ENCODE results near the gene RUNX1.

Gene RUNX1

GRCh38 chr21:34779860-34780259 lies 269.2 kb downstream of the RUNX1 start:
- Histone ChIP-seq H3K4me1 (ENCODE audit: control insufficient read depth, insufficient read depth, low read length, poor library complexity, severe bottlenecking) (no peaks in the 10 kb centered on the region), H3K36me3 (ENCODE audit: control insufficient read depth, insufficient read depth, low read length) (no peaks in the 10 kb centered on the region), H3K9me3 (ENCODE audit: control insufficient read depth, low read length) (no peaks in the 10 kb centered on the region), H3K4me3 (ENCODE audit: extremely low read depth, insufficient read depth, low read length, poor library complexity, severe bottlenecking) (no peak overlapping the region), H3K27ac (ENCODE audit: low read depth, low read length, severe bottlenecking) (no peak overlapping the region)
- 100% methylated on average over 1 of the region's 2 CpGs; no CpG with 5 or more reads in 1 of the 2 experiments for WGBS, 2 experiments (ENCODE audit: insufficient coverage in 2 of 2)

DNA sequence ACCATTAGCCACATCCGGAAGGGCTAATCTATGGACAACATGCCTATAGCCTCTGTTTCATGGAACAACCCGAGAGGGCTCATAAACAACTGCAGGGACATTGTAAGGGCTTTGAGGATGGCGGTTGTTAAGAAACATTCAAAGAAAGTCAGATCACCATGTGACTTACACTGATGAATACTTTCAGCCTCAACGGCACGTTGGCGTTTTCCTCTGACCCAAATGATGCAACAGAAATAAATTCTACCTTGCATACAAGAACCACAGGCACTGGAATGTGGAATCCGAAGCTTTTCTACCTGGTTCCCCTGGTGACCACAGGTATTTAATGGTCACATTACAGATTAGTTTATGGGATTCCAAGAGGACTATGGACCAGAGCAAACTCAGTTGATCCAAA lies 273.3 kb downstream of the RUNX1 start:
- Histone ChIP-seq H3K4me1 (ENCODE audit: control insufficient read depth, insufficient read depth, low read length, poor library complexity, severe bottlenecking) (peaks cover 4% of the 10 kb centered on the region), H3K27ac (ENCODE audit: low read depth, low read length, severe bottlenecking) (no peak overlapping the region), H3K9me3 (ENCODE audit: control insufficient read depth, low read length) (no peaks in the 10 kb centered on the region), H3K36me3 (ENCODE audit: control insufficient read depth, insufficient read depth, low read length) (no peaks in the 10 kb centered on the region), H3K4me3 (ENCODE audit: extremely low read depth, insufficient read depth, low read length, poor library complexity, severe bottlenecking) (no peak overlapping the region)
- 86 to 93% methylated on average over 4 to 7 of the region's 7 CpGs for WGBS, 2 experiments (ENCODE audit: insufficient coverage in 2 of 2)

GRCh38 chr21:34774750-34775149 lies 274.4 kb downstream of the RUNX1 start:
- Histone ChIP-seq H3K9me3 (ENCODE audit: control insufficient read depth, low read length) (no peaks in the 10 kb centered on the region), H3K4me1 (ENCODE audit: control insufficient read depth, insufficient read depth, low read length, poor library complexity, severe bottlenecking) (peaks cover 4% of the 10 kb centered on the region), H3K27ac (ENCODE audit: low read depth, low read length, severe bottlenecking) (no peak overlapping the region), H3K4me3 (ENCODE audit: extremely low read depth, insufficient read depth, low read length, poor library complexity, severe bottlenecking) (no peak overlapping the region), H3K36me3 (ENCODE audit: control insufficient read depth, insufficient read depth, low read length) (no peaks in the 10 kb centered on the region)
- WGBS, 2 experiments (ENCODE audit: insufficient coverage in 2 of 2), result 95 to 100% methylated on average over 1 to 2 of the region's 2 CpGs

GRCh38 chr21:34771512-34772028 lies 277.5 kb downstream of the RUNX1 start:
- Histone ChIP-seq H3K36me3 (ENCODE audit: control insufficient read depth, insufficient read depth, low read length) (no peaks in the 10 kb centered on the region), H3K4me3 (ENCODE audit: extremely low read depth, insufficient read depth, low read length, poor library complexity, severe bottlenecking) (no peak overlapping the region), H3K4me1 (ENCODE audit: control insufficient read depth, insufficient read depth, low read length, poor library complexity, severe bottlenecking) (peaks cover 4% of the 10 kb centered on the region), H3K9me3 (ENCODE audit: control insufficient read depth, low read length) (no peaks in the 10 kb centered on the region), H3K27ac (ENCODE audit: low read depth, low read length, severe bottlenecking) (no peak overlapping the region)
- WGBS, 2 experiments (ENCODE audit: insufficient coverage in 2 of 2), result 82 to 93% methylated on average over 5 to 6 of the region's 6 CpGs

GRCh38 chr21:34770576-34770975 lies 278.5 kb downstream of the RUNX1 start:
- H3K9me3 ChIP-seq (ENCODE audit: control insufficient read depth, low read length), result no peaks in the 10 kb centered on the region
- H3K36me3 ChIP-seq (ENCODE audit: control insufficient read depth, insufficient read depth, low read length), result no peaks in the 10 kb centered on the region
- H3K27ac ChIP-seq (ENCODE audit: low read depth, low read length, severe bottlenecking), result no peak overlapping the region
- H3K4me1 ChIP-seq (ENCODE audit: control insufficient read depth, insufficient read depth, low read length, poor library complexity, severe bottlenecking), result peaks cover 4% of the 10 kb centered on the region
- no peak overlapping the region for H3K4me3 ChIP-seq (ENCODE audit: extremely low read depth, insufficient read depth, low read length, poor library complexity, severe bottlenecking)
- WGBS, 2 experiments (ENCODE audit: insufficient coverage in 2 of 2), result 91 to 100% methylated on average over 3 of the region's 4 CpGs

- no CpG with 5 or more reads among the region's 3 CpGs for WGBS, 2 experiments (ENCODE audit: insufficient coverage in 2 of 2)
- peaks cover 3% of the 10 kb centered on the region for H3K9me3 ChIP-seq (ENCODE audit: control insufficient read depth, low read length)
- peaks cover 4% of the 10 kb centered on the region for H3K4me1 ChIP-seq (ENCODE audit: control insufficient read depth, insufficient read depth, low read length, poor library complexity, severe bottlenecking)
- H3K36me3 ChIP-seq (ENCODE audit: control insufficient read depth, insufficient read depth, low read length), result no peaks in the 10 kb centered on the region
- no peak overlapping the region for H3K27ac ChIP-seq (ENCODE audit: low read depth, low read length, severe bottlenecking)
- H3K4me3 ChIP-seq (ENCODE audit: extremely low read depth, insufficient read depth, low read length, poor library complexity, severe bottlenecking), result no peak overlapping the region
Measured at GRCh38 chr21:34768326-34768725, 280.8 kb downstream of the RUNX1 start.

DNA sequence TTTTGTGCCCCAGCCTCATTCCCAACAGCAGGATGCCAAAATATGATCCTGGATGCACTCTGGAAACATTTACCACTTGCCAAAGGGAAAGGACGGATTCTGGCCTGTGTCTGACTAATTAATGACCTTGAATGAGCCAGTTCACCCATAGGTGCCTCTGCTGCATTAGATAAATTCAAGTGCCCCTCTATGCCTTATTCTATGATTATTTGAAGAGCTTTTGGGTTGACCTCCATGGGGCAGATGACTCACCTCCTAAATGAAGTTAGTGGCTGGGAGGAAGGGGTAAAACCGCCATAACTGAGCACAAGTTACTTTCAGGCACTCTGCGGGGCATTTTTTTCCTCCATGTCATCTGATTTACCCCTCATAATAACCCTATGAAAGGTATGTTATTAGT lies 282.2 kb downstream of the RUNX1 start:
- no peak overlapping the region for H3K4me3 ChIP-seq (ENCODE audit: extremely low read depth, insufficient read depth, low read length, poor library complexity, severe bottlenecking)
- H3K4me1 ChIP-seq (ENCODE audit: control insufficient read depth, insufficient read depth, low read length, poor library complexity, severe bottlenecking), result peaks cover 4% of the 10 kb centered on the region
- H3K27ac ChIP-seq (ENCODE audit: low read depth, low read length, severe bottlenecking), result no peak overlapping the region
- no peaks in the 10 kb centered on the region for H3K36me3 ChIP-seq (ENCODE audit: control insufficient read depth, insufficient read depth, low read length)
- WGBS, 2 experiments (ENCODE audit: insufficient coverage in 2 of 2), result 100% methylated on average over 1 of the region's 3 CpGs; no CpG with 5 or more reads in 1 of the 2 experiments
- peaks cover 3% of the 10 kb centered on the region for H3K9me3 ChIP-seq (ENCODE audit: control insufficient read depth, low read length)

- H3K9me3 ChIP-seq (ENCODE audit: control insufficient read depth, low read length), result peaks cover 3% of the 10 kb centered on the region
- no peaks in the 10 kb centered on the region for H3K36me3 ChIP-seq (ENCODE audit: control insufficient read depth, insufficient read depth, low read length)
- 93 to 100% methylated on average over 2 to 3 of the region's 4 CpGs for WGBS, 2 experiments (ENCODE audit: insufficient coverage in 2 of 2)
- H3K27ac ChIP-seq (ENCODE audit: low read depth, low read length, severe bottlenecking), result no peak overlapping the region
- H3K4me1 ChIP-seq (ENCODE audit: control insufficient read depth, insufficient read depth, low read length, poor library complexity, severe bottlenecking), result no peaks in the 10 kb centered on the region
- no peak overlapping the region for H3K4me3 ChIP-seq (ENCODE audit: extremely low read depth, insufficient read depth, low read length, poor library complexity, severe bottlenecking)
Measured at GRCh38 chr21:34765619-34766018, 283.5 kb downstream of the RUNX1 start.

DNA sequence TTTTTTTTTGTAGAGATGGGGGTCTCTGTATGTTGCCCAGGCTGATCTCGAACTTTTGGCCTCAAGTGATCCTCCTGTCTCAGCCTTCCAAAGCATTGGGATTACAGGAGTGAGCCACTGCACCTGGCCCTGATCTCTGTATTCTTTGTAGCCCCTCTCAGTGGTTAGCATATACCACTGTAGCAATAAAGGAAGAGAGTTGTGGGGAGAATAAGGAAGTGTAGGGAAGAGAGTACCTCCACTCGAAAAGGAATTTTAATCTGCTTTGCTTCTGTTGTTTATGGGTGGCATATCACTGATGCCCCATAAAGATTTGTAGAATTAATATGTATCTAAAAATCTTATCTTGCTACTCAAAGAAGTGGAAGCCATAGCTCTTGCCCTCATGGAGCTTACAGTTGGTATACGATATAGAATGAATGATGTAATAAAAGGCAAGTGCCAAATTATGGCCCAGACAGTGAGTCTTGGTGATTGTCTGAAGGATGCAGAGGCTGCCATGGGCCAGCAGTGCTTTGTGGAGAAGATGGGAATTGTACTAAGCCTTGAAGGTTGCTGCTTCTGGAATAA lies 284.3 kb downstream of the RUNX1 start:
- H3K9me3 ChIP-seq (ENCODE audit: control insufficient read depth, low read length), result peaks cover 3% of the 10 kb centered on the region
- 96% methylated on average over 3 of the region's 3 CpGs; no CpG with 5 or more reads in 1 of the 2 experiments for WGBS, 2 experiments (ENCODE audit: insufficient coverage in 2 of 2)

DNA sequence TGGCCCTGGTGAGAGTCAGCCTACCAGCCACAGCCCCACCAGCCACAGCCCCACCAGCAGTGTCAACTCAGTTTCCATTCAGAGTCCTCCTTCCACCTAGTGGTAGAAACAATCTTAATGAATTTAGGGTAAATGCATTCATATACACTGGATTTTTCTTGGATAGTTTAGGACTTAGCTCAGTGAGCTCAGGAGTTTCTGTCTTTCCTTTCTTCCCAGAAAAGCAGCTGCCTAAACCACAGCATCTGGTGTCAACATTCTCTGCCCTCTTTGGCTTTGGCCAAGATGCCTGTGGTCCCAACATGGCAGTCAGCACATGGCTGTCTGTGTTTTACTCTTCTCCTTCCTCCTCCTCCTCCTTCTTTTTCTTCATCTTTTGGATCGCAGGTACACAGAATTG lies 286.3 kb downstream of the RUNX1 start:
- no peak overlapping the region for H3K27ac ChIP-seq (ENCODE audit: low read depth, low read length, severe bottlenecking)
- no CpG with 5 or more reads among the region's 1 CpG for WGBS, 2 experiments (ENCODE audit: insufficient coverage in 2 of 2)
- no peak overlapping the region for H3K4me3 ChIP-seq (ENCODE audit: extremely low read depth, insufficient read depth, low read length, poor library complexity, severe bottlenecking)
- H3K9me3 ChIP-seq (ENCODE audit: control insufficient read depth, low read length), result peaks cover 3% of the 10 kb centered on the region
- H3K36me3 ChIP-seq (ENCODE audit: control insufficient read depth, insufficient read depth, low read length), result no peaks in the 10 kb centered on the region
- H3K4me1 ChIP-seq (ENCODE audit: control insufficient read depth, insufficient read depth, low read length, poor library complexity, severe bottlenecking), result no peaks in the 10 kb centered on the region

More for the DNA sequence above, 284.3 kb downstream of the RUNX1 start:
- Histone ChIP-seq H3K36me3 (ENCODE audit: control insufficient read depth, insufficient read depth, low read length) (no peaks in the 10 kb centered on the region), H3K4me3 (ENCODE audit: extremely low read depth, insufficient read depth, low read length, poor library complexity, severe bottlenecking) (no peak overlapping the region), H3K27ac (ENCODE audit: low read depth, low read length, severe bottlenecking) (no peak overlapping the region), H3K4me1 (ENCODE audit: control insufficient read depth, insufficient read depth, low read length, poor library complexity, severe bottlenecking) (no peaks in the 10 kb centered on the region)

- H3K36me3 ChIP-seq (ENCODE audit: control insufficient read depth, insufficient read depth, low read length), result no peaks in the 10 kb centered on the region
- H3K9me3 ChIP-seq (ENCODE audit: control insufficient read depth, low read length), result peaks cover 3% of the 10 kb centered on the region
- H3K4me3 ChIP-seq (ENCODE audit: extremely low read depth, insufficient read depth, low read length, poor library complexity, severe bottlenecking), result no peak overlapping the region
- H3K4me1 ChIP-seq (ENCODE audit: control insufficient read depth, insufficient read depth, low read length, poor library complexity, severe bottlenecking), result no peaks in the 10 kb centered on the region
- H3K27ac ChIP-seq (ENCODE audit: low read depth, low read length, severe bottlenecking), result no peak overlapping the region
- WGBS, 2 experiments (ENCODE audit: insufficient coverage in 2 of 2), result 88 to 100% methylated on average over 2 of the region's 2 CpGs
Measured at GRCh38 chr21:34761758-34762330, 287.3 kb downstream of the RUNX1 start.
